Lower lobe of right lung (tissue), 2 donors: ENCODE results near the gene MRPL55. TPM values are rescaled to one million over a fixed set of nuclear protein-coding genes. Genes with fewer than 3 reads are reported as not detected.

Experiments used
- ATAC-seq, 2 donors: fragments of 200-7000 bp; cut with Tn5 transposase; one replicate each; pipeline ENCODE4 v1.9.1; 2020 to 2022; ENCODE audit warnings: mild to moderate bottlenecking in 2 of 2, moderate library complexity in 2 of 2
- DNase-seq: peaks from one replicate; pipeline ENCODE4 v3.0.0-alpha.2; 2020
- H3K27ac ChIP-seq: fragments of 200-600 bp; one replicate; pipeline ENCODE4 v1.8.0; 2022
- H3K27me3 ChIP-seq: fragments of 200-600 bp; one replicate; pipeline ENCODE4 v1.8.0; 2022; ENCODE audit warnings: low read depth
- H3K36me3 ChIP-seq: fragments of 200-600 bp; one replicate; pipeline ENCODE4 v1.8.0; 2022; ENCODE audit warnings: mild to moderate bottlenecking
- H3K4me1 ChIP-seq: fragments of 200-600 bp; one replicate; pipeline ENCODE4 v1.8.0; 2022
- H3K4me3 ChIP-seq: fragments of 200-600 bp; one replicate; pipeline ENCODE4 v1.8.0; 2022; ENCODE audit warnings: mild to moderate bottlenecking
- H3K9me3 ChIP-seq: fragments of 200-600 bp; one replicate; pipeline ENCODE4 v1.8.0; 2022
- intact Hi-C: fragments of 100-400 bp; cut with DNase I; formaldehyde crosslinking; loops from one replicate; pipeline ENCODE4 v1.11.0; 2022
- total RNA-seq: library from RNA; stranded (reverse); fragmentation: NEBNext Ultra II Directional; extraction: Animal tissue kit (Norgen Biotek cat#: 25700); gene quantifications from one replicate; pipeline ENCODE4 v1.2.1, GENCODE V29; 2021
- TF ChIP-seq, protein P1 (sequence below): fragments of 200-600 bp; IDR thresholded peaks from one replicate; pipeline ENCODE4 v1.8.0; 2022; ENCODE audit warnings: antibody characterized with exemption, mild to moderate bottlenecking
- donor health status: DM: no; HTN: yes; CAD: no; lungs with severe emphysema.

MRPL55 gene
- total RNA-seq, 1 donor from 2014 or later: 43.6 TPM

GRCh38 chr1:228064741-228065542, 44.2 kb downstream of the MRPL55 start:
- Histone ChIP-seq H3K36me3 (no peaks in the 10 kb centered on the region), H3K9me3 (no peaks in the 10 kb centered on the region), H3K4me1 (peaks cover 11% of the 10 kb centered on the region), H3K4me3 (no peak overlapping the region), H3K27me3 (peaks cover 74% of the 10 kb centered on the region), H3K27ac (no peak overlapping the region)
- no peak for DNase-seq
- TF ChIP-seq, protein P1, sequence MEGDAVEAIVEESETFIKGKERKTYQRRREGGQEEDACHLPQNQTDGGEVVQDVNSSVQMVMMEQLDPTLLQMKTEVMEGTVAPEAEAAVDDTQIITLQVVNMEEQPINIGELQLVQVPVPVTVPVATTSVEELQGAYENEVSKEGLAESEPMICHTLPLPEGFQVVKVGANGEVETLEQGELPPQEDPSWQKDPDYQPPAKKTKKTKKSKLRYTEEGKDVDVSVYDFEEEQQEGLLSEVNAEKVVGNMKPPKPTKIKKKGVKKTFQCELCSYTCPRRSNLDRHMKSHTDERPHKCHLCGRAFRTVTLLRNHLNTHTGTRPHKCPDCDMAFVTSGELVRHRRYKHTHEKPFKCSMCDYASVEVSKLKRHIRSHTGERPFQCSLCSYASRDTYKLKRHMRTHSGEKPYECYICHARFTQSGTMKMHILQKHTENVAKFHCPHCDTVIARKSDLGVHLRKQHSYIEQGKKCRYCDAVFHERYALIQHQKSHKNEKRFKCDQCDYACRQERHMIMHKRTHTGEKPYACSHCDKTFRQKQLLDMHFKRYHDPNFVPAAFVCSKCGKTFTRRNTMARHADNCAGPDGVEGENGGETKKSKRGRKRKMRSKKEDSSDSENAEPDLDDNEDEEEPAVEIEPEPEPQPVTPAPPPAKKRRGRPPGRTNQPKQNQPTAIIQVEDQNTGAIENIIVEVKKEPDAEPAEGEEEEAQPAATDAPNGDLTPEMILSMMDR: no peak
- intact Hi-C loops: no loop called here
- no peak for ATAC-seq

DNA sequence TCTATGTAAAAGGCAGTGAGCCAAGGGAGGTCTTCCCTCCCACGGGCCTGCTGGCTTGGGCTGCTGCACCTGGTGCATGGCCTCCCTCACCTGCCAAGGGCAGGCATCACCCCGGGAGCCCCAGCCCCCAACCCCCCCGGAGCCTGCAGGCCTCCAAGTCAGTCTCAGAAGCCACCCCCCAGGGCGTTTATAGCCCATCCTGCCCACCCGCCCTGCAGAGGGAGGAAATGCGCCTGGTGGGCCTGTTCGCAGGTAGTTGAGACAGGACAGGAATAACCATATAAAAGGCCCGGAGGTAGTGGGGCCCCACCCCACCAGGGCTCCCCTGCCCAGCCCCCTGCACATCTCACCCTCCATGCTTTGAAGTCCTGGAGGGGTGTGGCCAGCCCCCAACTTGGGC, 44.8 kb downstream of the MRPL55 start:
- no peaks in the 10 kb centered on the region for H3K9me3 ChIP-seq
- no peak overlapping the region for H3K27ac ChIP-seq
- no peak overlapping the region for H3K4me3 ChIP-seq
- TF ChIP-seq, protein P1: no peak
- H3K27me3 ChIP-seq: peaks cover 80% of the 10 kb centered on the region
- peaks cover 14% of the 10 kb centered on the region for H3K4me1 ChIP-seq
- ATAC-seq (no peak), DNase-seq (no peak)
- H3K36me3 ChIP-seq: no peaks in the 10 kb centered on the region
- intact Hi-C loops: no loop called here

GRCh38 chr1:228063251-228064191, 45.6 kb downstream of the MRPL55 start:
- Histone ChIP-seq H3K27ac (no peak overlapping the region), H3K27me3 (peaks cover 88% of the 10 kb centered on the region), H3K4me1 (peaks cover 14% of the 10 kb centered on the region), H3K36me3 (no peaks in the 10 kb centered on the region), H3K9me3 (no peaks in the 10 kb centered on the region), H3K4me3 (no peak overlapping the region)
- DNase-seq (no peak), ATAC-seq (no peak)
- TF ChIP-seq, protein P1: no peak
- intact Hi-C loops: no loop called here

DNA sequence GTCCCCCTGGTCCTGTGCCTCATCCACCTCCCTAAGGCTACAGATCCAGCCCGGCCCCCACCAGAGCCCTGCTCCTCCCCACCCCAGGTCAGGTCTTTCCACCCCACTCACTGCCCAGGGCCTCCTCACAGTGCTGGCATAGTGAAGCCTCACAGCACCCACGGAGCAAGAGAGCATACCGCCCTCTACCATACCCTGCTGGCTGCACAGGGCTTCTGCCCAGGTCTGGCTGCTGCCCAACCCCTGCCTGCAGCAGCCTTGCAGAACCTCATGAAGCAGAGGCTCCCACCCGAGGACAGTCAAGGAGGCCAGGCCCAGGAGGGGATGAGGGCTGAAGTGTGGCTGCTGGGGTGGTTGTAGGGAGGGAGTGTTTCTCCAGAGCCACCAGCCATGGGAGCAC, 46.3 kb downstream of the MRPL55 start:
- TF ChIP-seq, protein P1: no peak
- Histone ChIP-seq H3K27ac (no peak overlapping the region), H3K36me3 (no peaks in the 10 kb centered on the region), H3K4me1 (peaks cover 14% of the 10 kb centered on the region), H3K27me3 (peaks cover 89% of the 10 kb centered on the region), H3K4me3 (no peak overlapping the region), H3K9me3 (no peaks in the 10 kb centered on the region)
- intact Hi-C loops: no loop called here
- ATAC-seq (no peak), DNase-seq (no peak)

- H3K27ac ChIP-seq: no peak overlapping the region
- no peaks in the 10 kb centered on the region for H3K9me3 ChIP-seq
- no peak overlapping the region for H3K4me3 ChIP-seq
- no peak for ATAC-seq
- peaks cover 87% of the 10 kb centered on the region for H3K27me3 ChIP-seq
- no peaks in the 10 kb centered on the region for H3K36me3 ChIP-seq
- DNase-seq: no peak
- TF ChIP-seq, protein P1: no peak
- intact Hi-C loops: no loop called here
- peaks cover 14% of the 10 kb centered on the region for H3K4me1 ChIP-seq
Measured at GRCh38 chr1:228062085-228062791, 46.9 kb downstream of the MRPL55 start.
